IPS DF 19.7 (cell line): ENCODE data around the gene METTL22.

Experiments
- DNase-seq: peaks from one replicate; pipeline ENCODE4 v3.0.0-alpha.2; 2013; ENCODE audit warnings: low read depth, low spot score

METTL22 gene

GRCh38 chr16:8665529-8665928, 44.0 kb downstream of the METTL22 start:
- no peak for DNase-seq

DNA sequence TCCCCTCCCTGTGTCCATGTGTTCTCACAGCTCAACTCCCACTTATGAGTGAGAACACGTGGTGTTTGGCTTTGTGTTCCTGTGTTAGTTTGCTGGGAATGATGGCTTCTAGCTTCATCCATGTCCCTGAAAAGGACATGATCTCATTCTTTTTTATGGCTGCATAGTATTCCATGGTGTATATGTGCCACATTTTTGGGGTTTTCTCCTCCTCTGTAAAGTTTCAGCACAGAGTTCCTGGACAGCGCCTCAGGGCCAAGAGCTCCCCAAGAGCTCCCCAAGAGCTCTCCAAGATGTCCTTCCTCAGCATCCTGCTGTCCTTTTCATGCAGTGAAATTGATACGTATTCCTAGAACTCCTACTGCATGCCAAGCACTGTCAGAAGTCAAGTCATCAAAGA, 46.0 kb downstream of the METTL22 start:
- no peak for DNase-seq

GRCh38 chr16:8668113-8668512, 46.6 kb downstream of the METTL22 start:
- DNase-seq: no peak

- DNase-seq: no peak
Measured at GRCh38 chr16:8669481-8669880, 48.0 kb downstream of the METTL22 start.

DNA sequence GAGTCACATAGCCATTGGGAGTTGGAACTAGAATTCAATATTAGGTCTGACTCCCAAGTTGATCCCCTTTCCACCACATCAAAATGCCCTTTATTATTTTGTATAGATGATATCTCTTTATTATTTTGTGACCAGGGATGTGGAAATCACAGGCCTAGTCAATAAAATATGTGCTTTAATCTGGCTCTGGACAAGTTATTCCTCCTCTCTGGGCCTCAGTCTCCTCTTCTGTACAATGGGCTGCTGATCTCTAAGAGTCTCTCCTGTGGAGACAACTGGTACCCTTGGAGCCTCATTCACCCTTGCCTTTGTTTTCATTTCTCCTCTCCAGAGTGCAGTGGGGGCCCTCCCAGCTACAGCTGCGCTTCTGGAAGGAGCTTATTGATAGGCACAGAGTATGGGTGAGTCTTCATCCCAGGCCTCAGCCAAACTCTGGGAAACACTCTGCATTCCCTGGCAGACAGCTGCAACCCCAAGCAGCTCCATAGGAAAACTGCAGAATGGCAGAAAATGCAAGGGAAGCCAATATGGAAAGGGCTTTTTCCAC, 48.6 kb downstream of the METTL22 start:
- no peak for DNase-seq

- DNase-seq: no peak
Measured at GRCh38 chr16:8673611-8674412, 52.3 kb downstream of the METTL22 start.

DNA sequence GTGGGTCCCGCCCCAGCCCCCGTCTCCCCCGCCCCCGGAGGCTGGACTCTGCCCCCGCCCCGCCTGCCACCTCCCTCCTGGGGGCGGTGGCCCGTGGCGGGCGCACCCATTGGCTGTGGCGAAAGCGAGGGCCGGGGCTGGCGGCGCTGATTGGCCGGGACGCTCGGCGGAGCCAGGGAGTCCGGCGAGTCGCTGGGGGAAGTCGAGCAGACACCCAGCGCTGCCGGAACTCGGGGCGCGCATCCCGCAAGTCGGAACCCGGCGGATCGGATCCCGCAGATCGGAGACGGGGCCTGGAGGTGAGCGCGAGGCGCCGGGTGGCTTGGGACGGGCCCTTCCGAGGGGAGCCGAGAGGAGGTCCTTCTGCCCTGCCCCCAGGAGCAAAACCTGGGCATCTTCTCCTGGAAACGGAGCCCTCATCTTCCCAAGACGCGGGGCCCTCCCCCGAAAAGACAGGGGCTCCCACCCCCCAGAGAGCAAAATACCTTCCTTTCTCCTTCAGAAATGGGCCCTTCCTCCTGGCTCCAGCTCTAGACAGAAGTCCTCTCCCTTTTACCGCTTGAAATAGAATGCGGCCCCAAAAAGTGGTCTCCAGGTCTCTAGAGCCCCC, 53.0 kb downstream of the METTL22 start, which contains the start of gene ABAT:
TSS of gene ABAT (plus strand) at position 205 of the 610 bp plus-strand sequence. CDS start 61,123 bp downstream, outside the sequence.
- no peak for DNase-seq

DNA sequence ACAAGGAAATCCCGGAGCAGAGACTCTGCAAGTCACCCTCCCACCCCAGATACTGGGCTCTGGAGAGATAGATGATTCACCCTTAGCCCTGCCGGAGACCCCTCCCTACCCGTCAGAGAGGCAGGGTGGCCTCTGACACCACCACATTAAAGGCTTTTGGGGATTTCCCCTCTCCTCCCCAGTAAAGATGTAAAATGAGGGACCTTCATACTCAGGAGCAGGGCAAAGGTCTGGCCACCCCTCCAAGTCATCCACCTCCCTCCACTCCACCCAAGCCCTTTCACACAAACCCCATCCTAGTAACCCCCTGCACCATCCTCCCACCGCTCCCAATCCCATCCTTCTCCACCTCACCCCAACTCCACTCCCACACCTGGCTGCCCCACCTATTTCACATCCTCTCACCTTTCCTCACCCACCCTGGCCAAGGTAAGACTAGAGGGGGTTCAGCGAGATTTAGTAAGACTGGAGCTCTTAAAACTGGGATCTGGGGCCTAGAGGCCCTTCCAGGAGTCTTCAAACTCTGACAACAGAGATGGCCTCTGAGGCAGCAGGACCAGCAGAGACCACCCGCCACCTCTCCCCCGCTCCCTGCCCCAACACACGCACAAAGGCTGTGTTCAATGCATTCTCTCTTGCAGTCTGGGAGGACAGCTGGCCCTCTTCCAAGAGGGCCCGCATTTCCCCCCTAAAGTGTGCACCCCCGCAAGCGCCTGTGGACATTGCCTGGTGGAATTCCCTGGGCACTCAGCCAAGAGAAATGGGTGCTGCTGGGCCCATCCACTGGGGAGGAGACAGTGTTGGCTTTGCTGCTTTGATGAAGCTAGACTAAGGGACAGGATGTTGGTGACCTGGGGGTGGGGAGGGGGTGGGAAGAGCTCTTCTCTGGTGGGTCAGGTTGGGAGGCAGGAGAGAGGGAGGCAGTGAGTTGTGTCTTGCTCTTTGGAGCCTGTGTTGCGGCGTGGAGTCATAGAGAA, 54.0 kb downstream of the METTL22 start:
- no peak for DNase-seq

- DNase-seq: no peak
Measured at GRCh38 chr16:8676160-8676547, 54.7 kb downstream of the METTL22 start.

GRCh38 chr16:8676737-8677375, 55.4 kb downstream of the METTL22 start:
- no peak for DNase-seq

- no peak for DNase-seq
Measured at GRCh38 chr16:8677481-8677880, 56.0 kb downstream of the METTL22 start.

- no peak for DNase-seq
Measured at GRCh38 chr16:8678068-8678927, 56.8 kb downstream of the METTL22 start.

DNA sequence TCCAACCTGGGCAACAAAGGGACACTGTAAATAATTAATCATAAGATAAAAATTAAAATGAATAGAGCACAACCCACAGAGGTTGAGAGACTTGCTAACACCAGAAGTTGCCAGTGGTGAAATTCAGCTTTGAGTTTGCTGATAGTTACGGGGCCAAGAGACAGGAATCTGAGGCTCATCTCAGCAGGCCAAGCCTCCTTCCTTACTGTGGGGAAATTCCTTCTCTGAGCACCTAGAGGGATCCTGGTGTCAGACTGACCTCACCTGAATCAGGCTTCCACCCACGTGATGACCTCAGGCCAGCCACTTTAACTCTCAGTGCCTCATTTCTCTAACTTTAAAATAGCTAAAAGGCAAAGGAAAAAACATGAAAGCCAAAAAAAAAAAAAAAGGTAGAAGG, 57.7 kb downstream of the METTL22 start:
- DNase-seq: no peak

GRCh38 chr16:8682551-8683259, 61.2 kb downstream of the METTL22 start:
- DNase-seq: no peak

DNA sequence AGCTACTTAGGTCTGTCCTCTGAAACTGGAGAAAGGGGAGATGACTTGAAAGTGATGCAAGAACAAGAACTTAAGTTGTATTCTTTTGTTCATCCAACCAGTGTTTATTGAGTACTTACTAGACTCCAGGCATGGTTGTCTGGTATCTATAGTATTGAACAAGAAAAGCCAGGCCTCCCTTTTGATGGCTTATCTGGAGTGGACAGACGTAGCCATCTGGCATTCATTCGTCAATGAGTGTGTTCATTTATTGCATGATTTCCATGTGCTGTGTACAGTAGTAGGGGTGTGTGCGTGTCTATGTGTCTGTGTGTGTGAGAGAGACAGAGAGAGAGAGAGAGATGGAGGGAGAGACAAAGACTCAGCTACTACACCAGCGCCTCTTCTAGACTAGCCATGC, 62.1 kb downstream of the METTL22 start:
- no peak for DNase-seq

DNA sequence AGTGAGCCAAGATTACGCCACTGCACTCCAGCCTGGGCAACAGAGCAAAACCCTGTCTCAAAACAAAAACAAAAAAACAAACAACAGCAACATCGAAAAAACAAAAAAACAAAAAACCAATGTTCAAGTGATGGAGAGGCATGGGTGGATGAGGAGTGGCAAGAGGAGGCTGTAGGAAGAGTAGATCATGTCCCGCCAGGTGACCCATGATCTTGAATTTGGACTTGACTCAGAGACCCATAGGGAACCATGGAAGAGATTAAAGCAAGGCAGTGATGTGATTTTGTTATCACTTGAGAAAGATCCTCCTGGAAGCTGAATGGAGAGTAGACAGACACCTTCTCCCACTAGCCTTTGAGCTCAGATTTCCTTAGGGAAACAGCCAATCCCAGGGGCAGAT, 64.1 kb downstream of the METTL22 start:
- DNase-seq: no peak

DNA sequence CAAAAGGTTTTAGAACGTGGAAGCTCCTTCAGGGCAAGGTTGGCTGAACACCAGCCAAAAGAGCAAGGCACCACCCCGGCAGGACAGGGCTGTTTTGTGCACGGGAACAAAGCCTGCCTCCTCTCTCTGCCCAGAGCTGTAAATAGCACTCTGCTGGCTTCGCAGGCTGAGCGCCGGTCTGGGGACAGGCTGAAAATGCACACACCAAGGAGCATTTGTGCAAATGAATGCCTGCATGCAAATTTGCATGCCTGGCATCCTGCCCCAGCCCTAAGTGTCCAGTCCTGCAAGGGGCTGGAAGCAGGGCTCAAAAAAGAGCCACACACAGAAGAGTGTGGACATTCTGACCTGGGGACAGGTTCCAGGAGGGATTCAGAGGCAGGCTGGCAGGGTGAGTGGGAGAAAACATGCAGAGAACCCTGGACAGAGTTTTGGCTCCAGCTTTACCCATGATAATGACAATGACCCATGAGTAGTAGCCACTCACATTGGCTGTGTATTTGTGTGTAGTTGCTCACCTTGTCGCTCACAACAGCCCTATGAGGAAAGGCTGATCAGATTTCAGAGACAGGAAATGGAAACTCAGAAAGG, 64.6 kb downstream of the METTL22 start:
- DNase-seq: no peak

GRCh38 chr16:8686879-8687278, 65.4 kb downstream of the METTL22 start:
- DNase-seq: no peak

DNA sequence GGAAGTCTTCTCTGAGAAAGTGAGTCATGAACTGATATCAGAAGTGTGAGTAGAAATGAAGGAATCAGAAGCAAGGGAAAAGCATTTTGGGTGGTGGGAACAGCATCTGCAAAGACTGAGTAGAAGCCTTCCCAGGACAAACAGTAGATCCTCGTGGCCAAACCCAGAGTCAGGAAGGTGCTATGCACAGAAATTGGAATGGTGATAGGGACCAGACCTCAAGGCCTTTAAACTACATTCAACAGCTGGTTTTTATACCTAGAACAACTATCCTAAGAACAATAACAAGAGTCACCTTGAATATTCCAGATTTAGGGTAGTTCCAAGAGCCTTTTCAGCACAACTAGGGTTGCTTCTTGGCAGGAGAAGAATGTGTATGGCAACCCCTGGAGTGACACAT, 68.2 kb downstream of the METTL22 start:
- DNase-seq: no peak
